Esophagus (tissue), 2 donors: ENCODE results near the gene TLN1. TPM values are rescaled to one million over a fixed set of nuclear protein-coding genes. Genes with fewer than 3 reads are reported as not detected.

Experiments used
- H3K27ac ChIP-seq, 2 donors: one replicate each; pipeline ENCODE4 v1.5.1; 2013; ENCODE audit warnings: low read depth in 2 of 2, mild to moderate bottlenecking in 2 of 2, inconsistent platforms in 1 of 2, low read length in 1 of 2, moderate library complexity in 1 of 2
- H3K27me3 ChIP-seq, 2 donors: one replicate each; pipeline ENCODE4 v1.6.1; 2013; ENCODE audit warnings: low read length in 2 of 2, control low read depth in 1 of 2, mild to moderate bottlenecking in 1 of 2; ENCODE audit not compliant: insufficient read depth in 2 of 2, control insufficient read depth in 1 of 2
- H3K36me3 ChIP-seq, 2 donors: one replicate each; pipeline ENCODE4 v1.6.1; 2013; ENCODE audit warnings: low read length in 1 of 2; ENCODE audit not compliant: control insufficient read depth in 2 of 2, insufficient read depth in 2 of 2
- H3K4me1 ChIP-seq, 2 donors: one replicate each; pipeline ENCODE4 v1.6.1; 2013; ENCODE audit warnings: low read length in 1 of 2; ENCODE audit not compliant: control insufficient read depth in 2 of 2, insufficient read depth in 2 of 2
- H3K4me3 ChIP-seq, 2 donors: one replicate each; pipeline ENCODE4 v1.5.1; 2013; ENCODE audit warnings: low read length in 2 of 2, mild to moderate bottlenecking in 2 of 2, low read depth in 1 of 2, moderate library complexity in 1 of 2
- H3K9me3 ChIP-seq, 2 donors: one replicate each; pipeline ENCODE4 v1.6.1; 2013; ENCODE audit warnings: mild to moderate bottlenecking in 2 of 2, low read depth in 1 of 2, low read length in 1 of 2, moderate library complexity in 1 of 2; ENCODE audit not compliant: control insufficient read depth in 2 of 2, insufficient read depth in 1 of 2
- WGBS, 2 donors: extraction: QIAGEN DNeasy Blood & Tissue Kit; methylation state at CpG; one replicate each; pipeline ENCODE4 v1.1.7; 2013; 5-methylcytosine and 5-hydroxymethylcytosine counted together
- polyA plus RNA-seq, 2 donors: library from polyadenylated mRNA; stranded (reverse); fragments of 200-250 nt; gene quantifications; one replicate each; pipeline ENCODE4 v1.2.3, GENCODE V29; 2013
- donor health status: healthy with polysubstance abuse.
- donor health status: Bipolar disorder and iron deficiency.

The TLN1 gene
- polyA plus RNA-seq, 2 donors, result 53.2 to 89.5 TPM

GRCh38 chr9:35703906-35704672, 27.9 kb downstream of the TLN1 start:
- H3K36me3 ChIP-seq, result peaks cover 51 to 79% of the 10 kb centered on the region in 2 donors
- H3K9me3 ChIP-seq, result no peaks in the 10 kb centered on the region
- 94 to 96% methylated on average over 26 of the region's 26 CpGs for WGBS, 2 donors
- no peak overlapping the region for H3K27ac ChIP-seq
- H3K4me3 ChIP-seq, result no peak overlapping the region
- H3K27me3 ChIP-seq, result no peaks in the 10 kb centered on the region
- H3K4me1 ChIP-seq, result peaks cover 0 to 3% of the 10 kb centered on the region in 2 donors

GRCh38 chr9:35702696-35703095, 29.3 kb downstream of the TLN1 start:
- H3K4me3 ChIP-seq, result no peak overlapping the region
- H3K9me3 ChIP-seq, result no peaks in the 10 kb centered on the region
- no peaks in the 10 kb centered on the region for H3K27me3 ChIP-seq
- 96% methylated on average over 7 of the region's 7 CpGs for WGBS, 2 donors
- H3K4me1 ChIP-seq, result peaks cover 0 to 3% of the 10 kb centered on the region in 2 donors
- no peak overlapping the region for H3K27ac ChIP-seq
- peaks cover 62 to 85% of the 10 kb centered on the region in 2 donors for H3K36me3 ChIP-seq

- peaks cover 2 to 3% of the 10 kb centered on the region in 2 donors for H3K4me1 ChIP-seq
- H3K27me3 ChIP-seq, result no peaks in the 10 kb centered on the region
- H3K36me3 ChIP-seq, result peaks cover 49 to 68% of the 10 kb centered on the region in 2 donors
- no peak overlapping the region for H3K27ac ChIP-seq
- no peak overlapping the region for H3K4me3 ChIP-seq
- H3K9me3 ChIP-seq, result no peaks in the 10 kb centered on the region
Observed at GRCh38 chr9:35700942-35701341, 31.1 kb downstream of the TLN1 start.

GRCh38 chr9:35700031-35700430, 32.0 kb downstream of the TLN1 start:
- H3K36me3 ChIP-seq, result peaks cover 40 to 59% of the 10 kb centered on the region in 2 donors
- 74 to 87% methylated on average over 11 of the region's 11 CpGs for WGBS, 2 donors
- no peak overlapping the region for H3K4me3 ChIP-seq
- H3K27me3 ChIP-seq, result no peaks in the 10 kb centered on the region
- H3K4me1 ChIP-seq, result peaks cover 2 to 3% of the 10 kb centered on the region in 2 donors
- peak overlapping the region in 1 of 2 donors; percentile 27 for H3K27ac ChIP-seq
- no peaks in the 10 kb centered on the region for H3K9me3 ChIP-seq

- Histone ChIP-seq H3K36me3 (peaks cover 23 to 41% of the 10 kb centered on the region in 2 donors), H3K4me1 (peaks cover 2 to 3% of the 10 kb centered on the region in 2 donors), H3K27ac (peak overlapping the region in 1 of 2 donors; percentile 75), H3K4me3 (no peak overlapping the region), H3K27me3 (no peaks in the 10 kb centered on the region), H3K9me3 (no peaks in the 10 kb centered on the region)
- 85% methylated on average over 5 of the region's 5 CpGs for WGBS, 2 donors
Observed at GRCh38 chr9:35698231-35698630, 33.8 kb downstream of the TLN1 start.

- Histone ChIP-seq H3K36me3 (peaks cover 20 to 35% of the 10 kb centered on the region in 2 donors), H3K4me1 (peaks cover 2 to 3% of the 10 kb centered on the region in 2 donors), H3K27ac (peak overlapping the region; percentile 53 to 75), H3K27me3 (no peaks in the 10 kb centered on the region), H3K9me3 (no peaks in the 10 kb centered on the region), H3K4me3 (no peak overlapping the region)
- WGBS, 2 donors, result 62 to 66% methylated on average over 14 of the region's 14 CpGs
Observed at GRCh38 chr9:35697486-35697885, 34.5 kb downstream of the TLN1 start.

GRCh38 chr9:35696520-35697215, 35.3 kb downstream of the TLN1 start:
- Histone ChIP-seq H3K27ac (peak overlapping the region; percentile 53 to 75), H3K9me3 (no peaks in the 10 kb centered on the region), H3K27me3 (no peaks in the 10 kb centered on the region), H3K36me3 (peaks cover 20 to 32% of the 10 kb centered on the region in 2 donors), H3K4me1 (peaks cover 2 to 3% of the 10 kb centered on the region in 2 donors), H3K4me3 (no peak overlapping the region)
- WGBS, 2 donors, result 38 to 42% methylated on average over 9 of the region's 9 CpGs

GRCh38 chr9:35695943-35696401, 36.0 kb downstream of the TLN1 start:
- Histone ChIP-seq H3K9me3 (no peaks in the 10 kb centered on the region), H3K4me1 (peaks cover 2 to 3% of the 10 kb centered on the region in 2 donors), H3K36me3 (peaks cover 18 to 29% of the 10 kb centered on the region in 2 donors), H3K4me3 (no peak overlapping the region), H3K27me3 (no peaks in the 10 kb centered on the region), H3K27ac (peak overlapping the region; percentile 45 to 75)
- 76 to 85% methylated on average over 3 of the region's 3 CpGs for WGBS, 2 donors

GRCh38 chr9:35691757-35692301, 40.2 kb downstream of the TLN1 start:
- peaks cover 2 to 6% of the 10 kb centered on the region in 2 donors for H3K4me1 ChIP-seq

More at GRCh38 chr9:35691757-35692301, 40.2 kb downstream of the TLN1 start:
- Histone ChIP-seq H3K27ac (peak overlapping the region; percentile 86 to 92), H3K4me3 (peak overlapping the region in 1 of 2 donors; percentile 57), H3K9me3 (no peaks in the 10 kb centered on the region), H3K27me3 (no peaks in the 10 kb centered on the region), H3K36me3 (no peaks in the 10 kb centered on the region)
- 70 to 81% methylated on average over 13 of the region's 13 CpGs for WGBS, 2 donors
